ENCODE results near the gene ARL2BP. TPM values are rescaled to one million over a fixed set of nuclear protein-coding genes. Genes with fewer than 3 reads are reported as not detected.
"Not testable (repeated sequence)": the region's sequence is repeated elsewhere in the genome, so short reads cannot be mapped to it uniquely, and the experiment has no call there.

ARL2BP gene
- total RNA-seq, 1 donor from 2014 or later = 81.4 TPM

DNA sequence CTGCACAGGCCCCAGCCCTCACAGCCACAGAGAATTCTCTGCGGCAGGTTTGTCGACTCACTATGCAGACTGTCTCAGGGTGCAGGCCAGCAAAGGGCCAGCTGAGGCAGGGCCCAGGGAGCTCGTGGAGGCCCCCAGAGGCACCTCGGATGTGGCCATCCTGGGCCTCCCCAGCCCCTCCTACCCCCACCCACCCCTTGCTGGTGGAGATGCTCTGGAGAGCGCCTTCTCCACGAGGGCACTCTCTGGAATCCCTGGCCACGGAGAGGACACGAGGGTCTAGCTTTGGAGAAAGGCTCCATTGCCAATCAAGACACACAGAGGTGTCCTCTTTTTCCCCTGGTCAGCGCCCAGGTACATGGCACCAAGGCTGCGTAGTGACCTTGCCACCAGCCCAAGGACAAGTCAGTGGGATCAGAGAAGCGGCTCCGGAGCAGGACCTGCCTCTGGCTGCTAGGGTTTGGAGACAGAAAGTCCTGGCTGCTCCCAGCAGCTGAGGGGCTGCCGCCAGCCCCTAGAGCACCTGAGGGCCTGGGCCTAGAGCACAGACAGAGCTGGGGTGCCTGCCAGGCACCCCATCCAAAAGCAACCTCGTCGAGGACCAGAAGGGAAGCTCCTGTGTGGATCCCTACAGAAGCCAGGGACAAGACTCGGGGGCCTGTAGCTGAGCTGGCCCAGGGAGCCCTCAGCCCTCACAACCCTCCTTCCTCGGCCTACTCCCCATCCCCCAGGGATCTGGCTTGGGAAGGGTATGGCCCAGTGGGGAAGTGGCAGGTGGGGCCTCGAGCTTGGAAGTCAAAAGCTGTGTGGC is 18.7 kb downstream of the ARL2BP start:
- DNase-seq = no peak

DNA sequence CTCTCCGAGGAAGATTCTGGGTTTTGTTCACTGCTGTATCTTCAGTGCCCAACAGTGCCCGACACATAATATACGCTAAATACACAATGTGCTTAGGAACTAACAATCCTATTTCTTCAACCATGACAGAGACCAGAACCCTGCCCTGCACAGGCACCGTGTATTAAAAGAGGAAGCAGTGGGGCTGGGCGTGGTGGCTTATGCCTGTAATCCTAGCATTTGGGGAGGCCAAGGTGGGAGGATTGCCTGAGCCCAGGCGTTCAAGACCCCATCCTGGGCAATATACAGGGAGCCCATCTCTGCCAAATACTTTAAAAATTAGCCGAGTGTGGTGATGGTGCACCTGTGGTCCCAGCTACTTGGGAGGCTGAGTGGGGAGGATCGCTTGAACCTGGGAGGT is 19.3 kb downstream of the ARL2BP start:
- no peak for DNase-seq

DNA sequence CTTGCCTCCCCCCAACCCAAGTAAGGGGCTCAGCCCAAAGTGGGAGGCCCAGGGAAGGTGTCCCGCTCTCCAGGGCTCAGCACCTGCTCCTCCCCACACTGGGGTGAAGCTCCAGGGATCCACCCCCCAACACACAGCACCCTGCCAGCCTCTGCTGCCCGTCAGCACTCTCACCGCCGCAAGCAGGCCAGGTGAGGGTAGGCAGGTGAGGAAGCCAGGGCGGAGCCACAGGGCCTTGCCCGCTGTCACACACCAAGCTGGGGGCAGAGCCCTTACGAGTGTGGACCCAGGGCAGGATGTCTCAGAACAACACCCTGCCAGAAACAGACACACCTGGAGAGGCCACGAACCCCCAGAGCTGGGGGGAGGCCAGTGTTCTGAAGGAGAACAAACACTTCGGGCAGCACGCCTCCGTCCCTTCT is 19.9 kb downstream of the ARL2BP start:
- DNase-seq = no peak

DNA sequence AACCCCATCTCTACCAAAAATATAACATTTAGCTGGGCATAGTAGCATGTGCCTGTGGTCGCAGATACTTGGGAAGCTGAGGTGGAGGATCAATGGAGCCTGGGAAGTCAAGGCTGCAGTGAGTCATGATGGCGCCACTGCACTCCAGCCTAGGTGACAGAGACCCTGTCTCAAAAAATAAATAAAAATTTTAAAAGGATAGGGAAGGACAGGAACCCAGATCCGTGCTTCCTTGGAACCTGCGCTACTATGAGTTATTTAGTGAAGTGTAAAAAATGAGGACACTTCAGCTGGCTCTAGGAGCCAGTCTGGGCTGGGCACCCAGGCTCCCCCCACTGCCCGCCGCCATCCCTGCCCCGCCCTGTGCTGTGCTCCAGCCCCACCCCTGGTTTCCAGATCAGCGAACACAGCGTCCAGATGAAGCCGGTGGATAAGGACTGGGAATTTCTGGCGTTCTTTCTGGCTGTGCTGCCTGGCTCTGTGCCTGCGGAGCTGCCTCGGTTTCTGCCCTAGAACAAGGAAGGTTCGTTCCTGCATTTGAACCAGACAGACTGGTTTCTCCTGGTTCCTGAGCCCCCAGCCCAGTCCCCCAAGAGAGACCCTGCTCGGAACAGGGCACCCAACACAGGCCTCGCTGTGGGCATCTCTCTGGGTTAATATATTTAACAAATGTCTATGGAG is 20.9 kb downstream of the ARL2BP start:
- peak; percentile 41 for DNase-seq

DNA sequence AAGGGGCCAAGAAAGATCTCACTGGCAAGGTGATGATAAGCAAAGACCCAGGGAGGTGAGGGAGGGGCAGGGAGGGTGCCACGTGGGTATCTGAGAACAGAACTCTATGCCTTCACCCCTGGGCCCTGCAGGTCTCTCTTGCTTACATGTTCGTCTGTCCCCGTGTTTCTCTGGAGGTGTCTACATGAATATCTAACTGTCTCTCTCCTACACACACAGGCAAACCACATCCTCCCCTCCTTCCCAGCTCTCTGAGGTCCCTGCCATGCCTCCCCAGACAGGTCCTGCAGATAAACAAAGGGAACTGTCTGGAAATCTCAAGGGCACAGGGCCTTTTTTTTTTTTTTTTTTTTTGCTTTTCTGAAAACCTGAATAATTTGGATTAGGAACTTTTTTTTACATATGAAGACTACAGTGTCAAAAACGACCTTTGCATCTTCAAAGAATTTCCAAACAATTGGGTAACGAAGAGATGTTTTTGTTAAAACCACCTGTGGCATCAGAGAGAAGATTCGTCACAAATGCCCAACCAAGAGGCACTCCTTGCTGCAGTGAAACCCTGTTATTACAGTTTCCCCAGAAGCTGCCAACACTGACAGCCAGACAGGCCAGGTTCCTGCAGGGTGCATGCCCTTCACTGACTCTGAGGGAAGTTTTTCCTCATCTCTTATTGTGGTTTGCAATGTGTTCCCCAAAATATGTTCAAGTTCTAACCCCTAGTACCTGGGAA is 21.6 kb downstream of the ARL2BP start:
- DNase-seq = no peak

DNA sequence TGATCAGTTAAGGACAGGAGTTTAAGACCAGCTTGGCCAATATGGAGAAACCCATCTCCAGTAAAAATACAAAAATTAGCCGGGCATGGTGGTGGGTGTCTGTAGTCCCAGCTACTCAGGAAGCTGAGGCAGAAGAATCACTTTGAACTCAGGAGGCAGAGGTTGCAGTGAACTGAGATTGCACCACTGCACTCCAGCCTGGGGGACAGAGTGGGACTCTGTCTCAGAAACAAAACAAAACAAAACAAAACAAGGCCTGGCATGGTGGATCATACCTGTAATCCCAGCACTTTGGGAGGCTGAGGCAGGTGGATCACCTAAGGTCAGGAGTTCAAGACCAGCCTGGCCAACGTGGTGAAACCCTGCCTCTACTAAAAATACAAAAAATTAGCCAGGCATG is 22.3 kb downstream of the ARL2BP start:
- not testable (repeated sequence) for DNase-seq

DNA sequence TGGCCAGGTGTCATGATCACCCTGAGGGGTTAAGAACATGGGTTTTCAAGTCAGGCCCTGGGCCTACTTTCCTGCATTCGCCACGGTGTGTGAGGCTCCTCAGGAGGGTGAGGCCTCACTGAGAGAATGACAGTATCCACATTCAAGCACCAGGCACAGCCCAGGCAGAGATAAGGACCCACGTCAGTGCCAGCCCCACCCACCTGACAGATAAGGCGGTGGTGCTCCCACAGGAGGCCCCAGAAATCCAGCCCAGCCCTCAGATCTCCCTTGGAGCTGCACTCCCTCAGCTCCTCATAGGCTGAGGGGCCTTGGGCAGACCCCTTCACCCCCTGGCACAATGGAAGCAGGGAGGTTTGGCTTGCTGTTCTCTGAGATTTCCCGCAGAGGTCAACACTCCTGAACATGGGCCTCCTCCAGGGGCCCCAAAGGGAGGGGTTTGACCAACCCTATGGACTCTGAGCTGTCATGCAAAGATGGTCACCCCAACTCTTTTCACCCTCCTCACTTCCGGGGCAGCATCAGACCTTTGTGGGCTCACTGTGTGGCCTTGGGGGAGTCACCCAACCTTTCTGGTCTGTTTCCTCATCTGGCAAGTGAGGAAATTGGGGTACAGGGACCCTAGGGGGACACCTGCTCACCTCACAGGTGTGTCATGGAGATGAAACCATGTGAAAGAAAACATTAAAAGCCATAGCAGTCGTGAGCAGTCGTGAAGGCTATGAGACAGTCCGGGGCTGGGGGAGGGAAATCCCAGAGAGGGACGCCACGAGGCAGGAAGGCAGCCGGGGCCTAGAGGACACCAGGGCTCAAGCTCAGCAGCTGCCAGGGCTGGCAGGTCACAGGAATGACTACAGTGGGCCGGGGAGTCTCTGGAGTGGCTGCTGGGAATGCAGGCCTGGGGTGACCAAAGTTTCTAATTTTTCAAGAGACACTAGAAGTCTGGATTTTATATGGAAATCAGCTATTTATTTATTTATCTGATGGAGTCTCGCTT is 24.0 kb downstream of the ARL2BP start:
- DNase-seq = no peak

DNA sequence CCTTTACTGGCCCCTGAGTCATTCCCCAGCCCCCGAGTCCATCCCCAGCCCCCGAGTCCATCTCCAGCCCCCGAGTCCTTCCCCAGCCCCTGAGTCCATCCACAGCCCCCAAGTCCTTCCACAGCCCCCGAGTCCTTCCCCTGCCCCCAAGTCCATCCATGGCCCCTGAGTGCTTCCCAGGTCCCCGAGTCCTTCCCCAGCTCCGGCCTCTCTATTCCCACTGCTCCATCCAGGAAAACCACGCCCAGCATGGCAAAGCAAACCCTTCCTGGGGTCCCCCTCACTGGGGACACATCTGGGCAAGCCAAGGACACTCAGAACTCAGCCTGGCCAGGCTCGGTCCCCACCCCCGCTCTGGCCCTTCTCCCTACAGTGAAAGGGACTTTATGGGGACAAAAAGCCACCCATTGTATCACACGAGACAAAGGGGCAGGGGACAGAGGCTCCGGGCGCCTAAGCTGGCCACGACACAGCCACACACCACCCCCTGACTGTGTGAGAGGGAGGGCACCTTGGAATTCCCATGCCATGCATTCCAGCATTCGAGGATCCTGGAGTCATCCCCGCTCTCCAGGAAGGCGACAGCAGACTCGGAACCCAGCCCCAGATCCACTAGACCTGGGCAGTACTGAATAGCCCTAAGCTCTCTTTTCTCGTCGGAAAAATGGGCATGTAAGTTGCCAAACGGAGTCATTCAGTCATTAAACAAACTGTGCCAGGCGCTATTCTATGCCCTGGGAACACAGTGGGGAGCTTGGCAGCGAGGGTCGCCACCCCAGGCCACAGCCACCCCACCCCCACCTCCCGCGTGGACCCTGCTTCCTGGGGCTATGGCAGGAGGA is 25.4 kb downstream of the ARL2BP start:
- DNase-seq = peak; percentile 74

DNA sequence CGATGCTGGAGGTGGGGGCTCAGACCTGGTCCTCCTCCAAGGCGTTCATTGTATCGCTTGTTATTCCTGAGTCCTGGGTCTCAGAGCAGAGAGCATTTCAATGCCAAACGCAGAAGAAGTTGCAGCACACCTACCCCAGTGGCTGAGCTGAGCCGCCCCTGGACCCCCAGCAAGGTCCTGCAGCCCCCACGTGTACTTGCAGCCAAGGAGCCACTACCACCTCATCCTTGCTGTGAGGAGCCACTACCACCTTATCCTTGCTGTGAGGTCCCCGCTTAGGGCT is 25.9 kb downstream of the ARL2BP start:
- DNase-seq = no peak

DNA sequence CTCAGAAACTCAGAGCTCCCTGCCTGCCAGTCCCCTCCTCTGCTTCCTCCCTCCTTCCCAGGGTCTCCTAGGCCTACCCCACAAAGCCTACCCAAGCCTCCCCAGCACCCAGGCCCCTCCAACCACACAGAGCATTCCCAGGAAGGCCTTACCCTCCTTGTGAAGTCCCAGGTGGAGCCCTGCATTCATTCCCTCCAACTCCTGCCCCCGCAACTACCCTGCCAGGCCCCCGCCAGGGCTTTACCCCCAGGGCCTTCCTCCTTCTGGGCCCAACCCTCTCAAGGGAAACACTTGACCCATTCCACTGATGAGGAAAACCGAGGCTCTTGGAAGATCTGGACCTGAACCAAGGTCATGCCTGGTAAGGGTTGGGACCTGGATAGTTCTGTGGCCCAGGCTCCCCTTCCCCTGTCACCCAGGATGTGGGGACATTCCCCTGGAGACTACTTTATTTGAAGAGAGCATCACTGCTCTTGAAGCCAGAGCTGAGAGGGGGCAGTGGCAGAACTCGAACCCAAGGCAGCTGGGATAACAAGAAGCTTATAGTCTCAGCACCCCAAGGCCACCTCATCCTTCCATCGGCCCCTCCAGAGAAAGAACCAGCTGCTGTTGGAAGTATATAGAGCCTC is 26.9 kb downstream of the ARL2BP start:
- DNase-seq = no peak

DNA sequence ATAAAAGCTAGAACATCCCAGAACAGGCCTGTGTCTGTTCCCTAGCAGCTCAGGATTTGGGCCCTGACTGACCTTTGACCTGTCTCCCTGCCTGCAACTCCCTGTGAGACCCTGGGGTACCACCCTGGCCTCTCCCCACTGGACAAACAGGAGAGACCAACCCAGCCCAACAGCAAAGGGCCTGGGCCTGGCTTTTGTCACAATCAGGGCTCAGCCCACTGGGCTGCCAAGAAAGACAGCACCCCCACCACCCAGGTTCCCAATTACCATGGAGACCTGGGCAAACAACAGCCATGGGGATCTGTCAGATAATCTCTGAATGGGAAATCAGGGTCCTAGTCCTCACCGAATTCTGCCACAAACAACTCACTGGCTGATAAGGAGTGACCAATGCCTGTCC is 28.3 kb downstream of the ARL2BP start:
- no peak for DNase-seq

DNA sequence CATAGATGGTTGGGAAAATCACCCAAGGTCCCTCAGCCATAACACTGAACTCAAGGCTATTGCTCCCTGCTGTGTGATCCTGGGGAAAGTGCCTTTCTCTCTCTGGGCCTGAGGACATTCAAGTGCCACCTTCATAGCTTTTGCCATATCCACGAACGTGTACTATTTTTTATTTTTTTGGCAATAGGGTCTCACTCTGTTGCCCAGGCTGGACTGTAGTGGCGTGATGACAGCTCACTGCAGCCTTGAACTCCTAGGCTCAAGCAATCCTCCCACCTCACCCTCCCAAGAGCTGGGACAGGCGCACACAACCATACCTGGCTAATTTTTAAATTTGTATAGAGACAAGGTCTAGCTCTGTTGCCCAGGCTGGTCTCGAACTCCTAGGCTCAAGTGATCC is 28.8 kb downstream of the ARL2BP start:
- no peak for DNase-seq

DNA sequence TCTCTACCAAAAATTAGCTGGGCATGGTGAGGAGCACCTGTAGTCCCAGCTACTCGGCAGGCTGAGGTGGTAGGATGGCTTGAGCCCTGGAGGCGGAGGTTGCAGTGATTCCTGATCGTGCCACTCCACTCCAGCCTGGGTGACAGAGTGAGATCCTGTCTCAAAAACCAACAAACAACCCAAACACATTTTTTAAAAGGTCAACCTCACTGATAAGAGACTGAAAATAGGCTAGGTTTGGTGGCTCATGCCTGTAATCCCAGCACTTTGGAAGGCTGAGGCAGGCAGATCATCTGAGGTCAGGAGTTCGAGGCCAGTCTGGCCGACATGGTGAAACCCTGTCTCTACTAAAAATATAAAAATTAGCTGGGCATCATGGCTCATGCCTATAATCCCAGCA is 30.9 kb downstream of the ARL2BP start:
- DNase-seq = not testable (repeated sequence)

DNA sequence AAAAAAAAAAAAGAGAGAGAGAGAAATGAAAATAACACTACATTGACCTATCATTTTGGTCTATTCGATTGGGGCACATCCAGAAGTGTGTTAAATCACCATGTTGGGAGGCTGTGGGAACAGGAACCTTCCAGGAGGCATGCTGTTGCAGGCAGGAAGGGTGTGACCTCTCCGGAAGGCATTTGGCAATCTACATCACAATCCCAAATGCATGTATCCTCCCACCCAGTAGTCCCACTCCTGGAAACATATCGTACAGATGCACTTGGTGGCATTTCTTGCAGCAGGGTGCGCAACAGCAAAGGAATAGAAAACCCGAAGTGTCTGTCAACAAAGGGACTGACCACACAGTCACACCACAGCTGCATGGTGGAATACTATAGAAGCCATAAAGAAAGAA is 31.5 kb downstream of the ARL2BP start:
- no peak for DNase-seq

DNA sequence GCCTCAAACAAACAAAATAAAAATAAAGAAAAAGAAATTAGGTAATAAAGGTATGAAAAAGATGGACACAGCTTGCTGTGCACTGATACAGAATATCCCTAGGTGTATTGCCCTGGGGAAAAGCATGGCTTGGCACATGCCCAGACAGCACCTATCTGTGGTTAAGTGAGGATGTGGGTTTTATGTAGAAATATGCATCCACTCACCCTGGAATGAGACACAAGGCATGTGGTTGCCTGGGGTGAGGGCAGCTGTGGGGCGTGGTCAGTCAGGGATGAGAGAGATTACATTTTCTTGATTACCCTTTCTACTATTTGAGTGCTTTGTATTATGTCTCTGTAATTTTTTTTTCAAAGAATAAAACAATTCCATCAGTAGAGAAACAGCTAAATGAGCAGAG is 32.5 kb downstream of the ARL2BP start:
- no peak for DNase-seq

DNA sequence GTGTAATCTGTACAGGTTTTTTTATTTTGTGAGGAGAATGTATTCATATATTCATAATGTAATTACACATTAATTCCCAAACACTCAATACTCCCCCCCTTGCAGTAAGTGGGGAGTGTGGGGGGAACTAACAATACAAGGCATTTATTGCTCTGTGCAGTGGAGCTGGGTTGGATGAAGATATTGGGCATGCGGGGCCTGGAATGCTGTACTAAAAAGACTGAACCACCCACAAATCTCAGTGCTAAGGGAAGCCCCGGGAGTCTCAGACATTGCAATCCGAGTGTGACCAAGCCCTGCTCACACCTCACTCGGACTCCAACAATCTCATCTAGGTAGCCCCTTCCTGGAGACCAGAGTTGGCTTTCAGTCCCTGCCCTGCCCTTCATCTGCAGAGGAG is 33.4 kb downstream of the ARL2BP start:
- DNase-seq = no peak

DNA sequence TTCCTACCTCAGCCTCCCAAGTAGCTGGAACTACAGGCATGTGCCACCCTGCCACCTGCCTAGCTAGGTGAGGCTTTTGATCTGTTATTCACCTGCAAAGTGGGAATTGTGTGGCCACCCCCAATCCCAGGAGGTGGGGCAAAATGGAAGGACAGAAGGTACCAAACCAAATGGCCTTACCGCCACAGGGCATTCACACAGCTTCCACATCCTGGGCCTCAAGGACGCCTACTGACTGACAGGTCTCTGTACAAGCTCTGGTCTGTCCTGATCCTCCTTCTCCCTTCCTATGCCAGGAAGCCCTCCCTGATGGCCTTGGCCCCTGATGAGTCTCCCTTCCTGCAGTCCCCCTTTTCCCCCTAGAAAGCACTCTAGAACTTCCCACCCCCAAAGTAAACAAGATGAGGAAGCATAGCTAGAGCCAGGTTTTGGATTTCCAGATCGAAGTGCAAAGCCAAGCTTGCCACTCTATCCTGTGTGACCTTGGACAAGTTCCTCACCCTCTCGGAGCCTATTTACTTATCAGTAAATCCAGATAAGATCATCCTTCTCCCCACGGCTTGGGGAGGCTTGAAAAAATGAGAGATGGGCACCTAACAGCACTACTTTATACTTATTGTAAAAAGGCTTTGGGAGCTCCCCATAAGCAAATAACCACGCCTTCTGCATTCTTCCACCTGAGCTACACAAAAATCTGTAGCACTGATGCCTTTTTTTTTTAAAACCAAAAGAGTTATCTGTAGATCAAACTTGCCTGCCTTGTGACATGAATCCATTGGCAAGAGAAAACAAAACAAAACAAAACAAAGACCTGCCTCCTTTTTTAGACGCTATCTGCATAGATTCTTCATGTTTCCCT is 35.0 kb downstream of the ARL2BP start:
- DNase-seq = no peak

DNA sequence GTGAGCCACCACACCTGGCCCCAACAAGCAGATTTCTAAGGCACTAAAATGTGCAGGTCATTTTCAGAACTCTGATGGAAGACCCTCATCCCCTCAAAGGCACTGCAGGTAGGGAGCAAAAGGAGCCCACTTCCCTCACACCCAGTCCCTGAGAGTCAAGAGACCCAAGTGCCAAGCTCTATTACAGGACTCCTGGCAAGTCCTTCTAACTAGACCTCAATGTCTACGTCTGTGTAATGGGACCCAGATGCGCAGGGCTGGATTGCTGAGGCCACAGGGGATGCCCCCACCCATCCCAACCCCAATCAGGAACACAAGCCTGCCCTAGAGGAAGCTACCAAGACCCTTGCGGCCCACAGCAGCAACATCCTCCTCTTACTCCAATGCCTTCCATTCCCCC is 36.7 kb downstream of the ARL2BP start:
- no peak for DNase-seq

DNA sequence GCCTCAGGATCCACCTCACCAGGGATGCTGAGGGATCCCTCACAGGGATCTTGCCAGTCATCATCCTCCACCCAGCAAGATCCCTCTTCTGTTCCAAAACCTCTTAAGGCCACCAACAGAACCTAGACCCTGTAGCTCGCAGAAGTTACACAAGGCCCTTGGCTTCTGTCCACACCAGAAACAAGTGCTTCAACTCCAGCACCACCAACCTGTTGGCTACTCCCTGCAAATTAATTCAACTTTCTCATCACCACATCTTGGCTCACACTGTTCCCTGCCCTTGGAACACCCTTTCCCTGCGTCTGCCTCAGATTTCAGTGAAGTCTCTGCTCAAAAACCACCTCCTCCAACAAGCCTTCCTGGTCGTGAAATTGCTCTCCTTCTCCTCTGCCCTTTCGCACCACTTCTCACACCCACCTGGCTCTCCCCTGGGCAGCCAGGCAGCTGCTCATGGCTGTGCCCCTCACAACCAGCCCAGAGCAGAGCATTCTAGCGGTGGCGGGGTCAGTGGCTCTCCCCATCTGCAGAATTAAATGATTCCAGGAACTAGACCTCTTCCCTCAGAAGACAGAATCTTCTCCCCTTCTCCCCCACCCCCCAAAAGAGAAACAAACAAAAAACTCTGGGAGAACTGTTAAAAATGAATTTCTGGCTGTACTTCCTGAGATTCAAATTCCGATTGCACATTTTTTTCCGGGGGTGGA is 37.6 kb downstream of the ARL2BP start:
- DNase-seq = no peak

Measured in occipital lobe (tissue), 2 donors.